Measurements from ENCODE around the gene LRP1B. TPM values are rescaled to one million over a fixed set of nuclear protein-coding genes. Genes with fewer than 3 reads are reported as not detected.

The LRP1B gene
- total and polyA plus RNA-seq, 2 experiments from 2014 or later: not detected

- in situ Hi-C loops (cut with MboI): no loop called here
Measured at GRCh38 chr2:141301551-141301950, 829.3 kb downstream of the LRP1B start.

GRCh38 chr2:141280037-141280436 is 850.8 kb downstream of the LRP1B start:
- Histone ChIP-seq H2AFZ (no peak overlapping the region), H3K9me2 (ENCODE audit: insufficient read depth) (no peaks in the 10 kb centered on the region), H3K4me3 (no peak overlapping the region), H3K9ac (no peak overlapping the region), H3K9me3 (ENCODE audit: low read depth) (no peaks in the 10 kb centered on the region), H3K27ac (no peak overlapping the region), H3K27me3 (replicated peaks; ENCODE audit: insufficient read depth) (no peaks in the 10 kb centered on the region), H3F3A (ENCODE audit: insufficient read depth) (no peaks in the 10 kb centered on the region), H3K36me3 (ENCODE audit: low read depth) (no peaks in the 10 kb centered on the region), H3K79me2 (ENCODE audit: insufficient read depth) (no peaks in the 10 kb centered on the region), H3K4me1 (ENCODE audit: insufficient read depth) (no peaks in the 10 kb centered on the region), H3K4me2 (ENCODE audit: unreplicated experiment) (no peak overlapping the region), H4K20me1 (ENCODE audit: insufficient read depth) (no peaks in the 10 kb centered on the region)
- in situ Hi-C loops (cut with MboI): no loop called here
- TF ChIP-seq EZH2 (IDR thresholded peaks at IDR 0.05; ENCODE audit: insufficient read depth, poor library complexity, severe bottlenecking): no peak
- TF ChIP-seq EZH2phosphoT487 (IDR thresholded peaks at IDR 0.05; ENCODE audit: insufficient read depth, low read depth): no peak
- 49 to 50% methylated on average over 4 of the region's 4 CpGs for WGBS, 2 experiments (ENCODE audit: low coverage in 1 of 2, low lambda C conversion rate in 2 of 2, missing lambda C conversion rate in 2 of 2)
- no peak for DNase-seq

More at GRCh38 chr2:141301551-141301950, 829.3 kb downstream of the LRP1B start:
- Histone ChIP-seq H3K27ac (no peak overlapping the region), H3K9me2 (ENCODE audit: insufficient read depth) (no peaks in the 10 kb centered on the region), H3K9ac (no peak overlapping the region), H3K27me3 (replicated peaks; ENCODE audit: insufficient read depth) (no peaks in the 10 kb centered on the region), H3K79me2 (ENCODE audit: insufficient read depth) (no peaks in the 10 kb centered on the region), H3K4me1 (ENCODE audit: insufficient read depth) (no peaks in the 10 kb centered on the region), H3K4me3 (no peak overlapping the region), H4K20me1 (ENCODE audit: insufficient read depth) (no peaks in the 10 kb centered on the region), H3K9me3 (ENCODE audit: low read depth) (no peaks in the 10 kb centered on the region), H3F3A (ENCODE audit: insufficient read depth) (no peaks in the 10 kb centered on the region), H2AFZ (no peak overlapping the region), H3K4me2 (ENCODE audit: unreplicated experiment) (no peak overlapping the region), H3K36me3 (ENCODE audit: low read depth) (no peaks in the 10 kb centered on the region)
- 57% methylated on average over 2 of the region's 2 CpGs for WGBS, 2 experiments (ENCODE audit: low coverage in 1 of 2, low lambda C conversion rate in 2 of 2, missing lambda C conversion rate in 2 of 2)
- no peak for DNase-seq
- TF ChIP-seq EZH2 (IDR thresholded peaks at IDR 0.05; ENCODE audit: insufficient read depth, poor library complexity, severe bottlenecking) (no peak), EZH2phosphoT487 (IDR thresholded peaks at IDR 0.05; ENCODE audit: insufficient read depth, low read depth) (no peak)

- no peak for TF ChIP-seq EZH2 (IDR thresholded peaks at IDR 0.05; ENCODE audit: insufficient read depth, poor library complexity, severe bottlenecking)
- no peak for TF ChIP-seq EZH2phosphoT487 (IDR thresholded peaks at IDR 0.05; ENCODE audit: insufficient read depth, low read depth)
- in situ Hi-C loops (cut with MboI): no loop called here
Measured at GRCh38 chr2:141271346-141271745, 859.5 kb downstream of the LRP1B start.

GRCh38 chr2:141264848-141265247 is 866.0 kb downstream of the LRP1B start:
- Histone ChIP-seq H3K27me3 (replicated peaks; ENCODE audit: insufficient read depth) (no peaks in the 10 kb centered on the region), H3K9me2 (ENCODE audit: insufficient read depth) (no peaks in the 10 kb centered on the region), H3K27ac (no peak overlapping the region), H3K9me3 (ENCODE audit: low read depth) (peaks cover 4% of the 10 kb centered on the region), H3K4me3 (no peak overlapping the region), H3K36me3 (ENCODE audit: low read depth) (no peaks in the 10 kb centered on the region), H3K4me1 (ENCODE audit: insufficient read depth) (no peaks in the 10 kb centered on the region), H3F3A (ENCODE audit: insufficient read depth) (no peaks in the 10 kb centered on the region), H3K4me2 (ENCODE audit: unreplicated experiment) (no peak overlapping the region), H3K9ac (no peak overlapping the region), H3K79me2 (ENCODE audit: insufficient read depth) (no peaks in the 10 kb centered on the region), H2AFZ (no peak overlapping the region), H4K20me1 (ENCODE audit: insufficient read depth) (no peaks in the 10 kb centered on the region)
- in situ Hi-C loops (cut with MboI): no loop called here
- WGBS, 2 experiments (ENCODE audit: low coverage in 1 of 2, low lambda C conversion rate in 2 of 2, missing lambda C conversion rate in 2 of 2): 53 to 58% methylated on average over 10 of the region's 10 CpGs
- TF ChIP-seq EZH2phosphoT487 (IDR thresholded peaks at IDR 0.05; ENCODE audit: insufficient read depth, low read depth) (no peak), EZH2 (IDR thresholded peaks at IDR 0.05; ENCODE audit: insufficient read depth, poor library complexity, severe bottlenecking) (no peak)
- DNase-seq: no peak

More at GRCh38 chr2:141271346-141271745, 859.5 kb downstream of the LRP1B start:
- no peaks in the 10 kb centered on the region for H3K9me3 ChIP-seq (ENCODE audit: low read depth)
- no peak overlapping the region for H2AFZ ChIP-seq
- H3K4me2 ChIP-seq (ENCODE audit: unreplicated experiment): no peak overlapping the region
- H3K79me2 ChIP-seq (ENCODE audit: insufficient read depth): no peaks in the 10 kb centered on the region
- H3K9me2 ChIP-seq (ENCODE audit: insufficient read depth): no peaks in the 10 kb centered on the region
- H4K20me1 ChIP-seq (ENCODE audit: insufficient read depth): no peaks in the 10 kb centered on the region
- 10 to 18% methylated on average over 2 of the region's 2 CpGs for WGBS, 2 experiments (ENCODE audit: low coverage in 1 of 2, low lambda C conversion rate in 2 of 2, missing lambda C conversion rate in 2 of 2)
- DNase-seq: peak; percentile 5
- no peaks in the 10 kb centered on the region for H3K36me3 ChIP-seq (ENCODE audit: low read depth)
- H3K4me3 ChIP-seq: no peak overlapping the region
- H3K27me3 ChIP-seq (replicated peaks; ENCODE audit: insufficient read depth): no peaks in the 10 kb centered on the region
- no peaks in the 10 kb centered on the region for H3K4me1 ChIP-seq (ENCODE audit: insufficient read depth)
- H3F3A ChIP-seq (ENCODE audit: insufficient read depth): no peaks in the 10 kb centered on the region
- H3K9ac ChIP-seq: no peak overlapping the region
- no peak overlapping the region for H3K27ac ChIP-seq

GRCh38 chr2:141260911-141261310 is 869.9 kb downstream of the LRP1B start:
- 0 to 4% methylated on average over 1 of the region's 1 CpG for WGBS, 2 experiments (ENCODE audit: low coverage in 1 of 2, low lambda C conversion rate in 2 of 2, missing lambda C conversion rate in 2 of 2)
- no peak for DNase-seq
- H3K4me2 ChIP-seq (ENCODE audit: unreplicated experiment): no peak overlapping the region
- in situ Hi-C loops (cut with MboI): no loop called here
- no peaks in the 10 kb centered on the region for H3K4me1 ChIP-seq (ENCODE audit: insufficient read depth)
- H3K9me2 ChIP-seq (ENCODE audit: insufficient read depth): no peaks in the 10 kb centered on the region
- TF ChIP-seq EZH2 (IDR thresholded peaks at IDR 0.05; ENCODE audit: insufficient read depth, poor library complexity, severe bottlenecking): no peak
- no peak for TF ChIP-seq EZH2phosphoT487 (IDR thresholded peaks at IDR 0.05; ENCODE audit: insufficient read depth, low read depth)
- no peaks in the 10 kb centered on the region for H3K27me3 ChIP-seq (replicated peaks; ENCODE audit: insufficient read depth)
- H2AFZ ChIP-seq: no peak overlapping the region
- H3K4me3 ChIP-seq: no peak overlapping the region
- H3F3A ChIP-seq (ENCODE audit: insufficient read depth): no peaks in the 10 kb centered on the region
- H3K27ac ChIP-seq: no peak overlapping the region
- peaks cover 4% of the 10 kb centered on the region for H3K9me3 ChIP-seq (ENCODE audit: low read depth)
- H3K36me3 ChIP-seq (ENCODE audit: low read depth): no peaks in the 10 kb centered on the region
- no peaks in the 10 kb centered on the region for H4K20me1 ChIP-seq (ENCODE audit: insufficient read depth)
- H3K79me2 ChIP-seq (ENCODE audit: insufficient read depth): no peaks in the 10 kb centered on the region
- no peak overlapping the region for H3K9ac ChIP-seq
